Endometrium (tissue), 2 donors: ENCODE measurements around the gene ZNF423.
"Not testable (repeated sequence)": the region's sequence is repeated elsewhere in the genome, so short reads cannot be mapped to it uniquely, and the experiment has no call there.

Experiments used
- FAIRE-seq: peaks from 2 replicates; lab custom pipeline; 2012; peaks lifted over from hg19 to GRCh38; lab: Jason Lieb, UNC
- donor health status: control.
- donor health status: control.

Gene ZNF423

DNA sequence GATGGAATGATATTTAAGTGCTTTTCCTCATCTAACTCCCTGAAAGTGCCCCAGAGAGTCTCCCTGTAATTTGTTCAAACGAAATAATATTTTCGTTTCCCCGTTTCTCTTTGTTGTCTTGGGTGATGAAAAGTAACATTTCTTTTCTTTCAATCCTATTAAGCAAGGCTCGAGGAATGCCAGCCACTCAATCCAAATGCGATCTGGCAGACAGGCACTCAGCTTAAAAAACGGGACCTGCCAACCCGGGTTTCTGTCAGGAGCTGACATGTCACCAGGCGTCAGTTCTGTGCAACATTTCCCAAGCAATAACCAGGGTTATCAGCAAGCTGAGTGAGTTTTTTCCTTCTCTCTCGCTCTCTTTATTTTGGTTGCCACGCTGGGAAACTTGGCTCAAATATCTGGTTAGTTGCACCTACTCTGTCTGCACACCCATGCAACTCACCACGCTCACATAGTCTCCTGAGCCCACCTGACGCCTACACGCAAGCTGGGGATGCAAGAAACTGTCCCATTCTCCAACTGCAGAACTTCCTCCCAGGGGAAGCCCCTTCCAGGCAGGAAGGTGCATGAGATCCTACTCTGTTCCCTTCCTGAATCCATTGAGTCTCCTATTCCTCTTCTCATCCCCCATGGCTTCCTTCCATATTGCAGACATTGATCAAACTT, 274.1 kb downstream of the ZNF423 start:
- FAIRE-seq = no peak

DNA sequence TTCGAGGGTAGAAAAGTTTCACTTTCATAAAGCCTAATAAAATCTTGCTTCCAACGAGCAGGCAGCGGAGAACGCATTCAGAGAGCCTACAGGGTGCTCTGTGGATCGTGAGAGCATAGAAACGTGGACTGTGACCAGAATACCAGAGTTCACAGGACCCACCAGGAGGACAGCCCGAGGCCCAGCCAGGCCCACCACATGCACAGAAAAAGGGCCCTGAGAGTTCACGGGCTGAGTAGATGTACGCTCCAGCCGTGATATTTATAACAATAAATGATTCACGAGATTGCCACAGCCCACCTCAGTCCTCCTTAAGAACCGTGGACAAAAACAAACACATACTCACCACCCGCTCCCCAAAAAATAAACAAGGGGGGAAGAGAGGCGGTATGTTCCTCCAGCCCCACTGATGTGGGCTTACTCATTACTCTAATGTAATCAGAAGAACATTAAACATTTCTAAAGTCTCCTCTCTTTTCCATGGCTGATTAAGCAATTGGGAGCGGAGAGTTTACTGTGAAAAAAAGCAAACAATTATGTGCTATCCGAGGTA, 275.1 kb downstream of the ZNF423 start:
- FAIRE-seq = no peak

DNA sequence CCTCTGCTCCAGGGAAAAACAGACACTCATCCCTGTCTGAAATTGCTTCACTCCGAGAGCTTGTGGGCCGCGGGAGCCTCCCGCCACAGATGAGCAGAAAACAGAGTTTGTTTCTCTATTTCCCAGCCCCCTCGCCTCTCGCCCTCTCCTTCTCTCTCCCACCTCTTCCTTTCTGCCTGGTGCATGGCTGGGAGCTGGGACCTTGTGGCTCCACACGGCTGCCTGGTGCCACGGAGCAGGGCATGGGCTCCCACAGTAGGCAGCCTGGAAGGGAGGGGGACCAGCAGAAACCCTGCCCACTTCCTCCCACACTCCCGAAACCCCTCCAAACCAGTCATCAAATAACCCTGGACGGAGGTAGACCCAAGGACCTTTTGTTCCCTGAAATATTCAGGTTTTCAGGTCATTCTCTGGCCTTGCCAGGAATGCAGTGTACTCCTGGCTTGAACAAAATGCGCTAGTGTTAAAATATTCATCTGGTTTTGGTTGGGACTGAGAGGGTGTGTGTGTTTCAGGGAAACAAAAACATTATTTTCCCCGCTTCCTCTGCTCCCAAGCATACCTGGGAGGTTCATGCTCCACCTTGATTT, 277.4 kb downstream of the ZNF423 start:
- FAIRE-seq = no peak

DNA sequence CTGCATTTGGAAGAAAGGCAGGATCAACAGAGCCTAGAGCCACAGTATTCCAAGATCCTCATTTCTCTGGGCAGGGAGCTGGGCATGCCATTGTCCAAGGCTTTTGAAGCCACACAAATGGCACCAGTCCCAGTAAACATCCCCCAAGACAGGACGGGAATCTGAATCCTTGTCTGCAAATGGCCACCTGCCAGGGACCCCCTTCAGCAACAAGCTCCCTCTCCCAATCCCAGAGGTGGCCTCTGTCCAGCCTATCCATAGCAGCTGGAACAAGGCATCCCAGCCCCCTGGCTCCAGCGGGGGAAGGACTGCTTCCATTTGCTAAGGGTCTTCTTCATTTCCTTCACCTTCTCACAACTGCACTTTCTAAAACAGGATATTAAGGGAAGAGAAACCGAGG, 277.9 kb downstream of the ZNF423 start:
- FAIRE-seq = no peak

DNA sequence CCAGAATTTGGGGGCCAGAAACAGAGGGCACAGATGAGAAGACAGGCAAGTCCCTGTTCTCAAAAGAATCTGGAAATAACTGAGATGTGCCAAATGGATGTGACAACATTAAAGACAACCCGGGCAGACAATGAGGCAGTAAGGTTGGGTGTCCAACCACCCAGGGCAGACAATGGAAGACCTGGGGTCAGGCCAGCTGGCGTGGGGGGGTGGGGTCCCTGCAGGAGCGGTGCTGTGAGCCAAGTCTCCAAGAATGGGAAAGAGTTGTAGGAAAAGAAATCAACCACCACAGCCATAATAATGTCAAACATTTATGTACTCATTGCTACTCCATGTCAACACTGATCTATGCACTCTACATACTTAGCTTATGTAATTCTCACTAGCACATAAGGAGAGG, 279.0 kb downstream of the ZNF423 start:
- FAIRE-seq = no peak

DNA sequence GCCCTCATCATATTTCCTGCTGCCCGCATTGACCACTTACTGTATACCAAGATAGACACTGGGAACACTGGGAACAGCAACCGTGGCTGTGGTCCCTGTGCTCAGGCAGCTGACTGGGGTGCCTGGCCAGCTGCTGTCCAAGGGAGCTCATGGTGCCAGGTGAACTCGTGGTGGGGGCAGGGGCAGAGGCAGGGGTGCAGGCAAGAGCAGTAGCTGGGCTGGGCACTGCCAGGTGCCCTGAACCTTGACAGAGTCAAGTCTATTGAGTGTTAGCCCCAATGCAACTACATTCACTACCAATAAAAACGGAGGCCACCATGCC, 279.8 kb downstream of the ZNF423 start:
- FAIRE-seq = no peak

DNA sequence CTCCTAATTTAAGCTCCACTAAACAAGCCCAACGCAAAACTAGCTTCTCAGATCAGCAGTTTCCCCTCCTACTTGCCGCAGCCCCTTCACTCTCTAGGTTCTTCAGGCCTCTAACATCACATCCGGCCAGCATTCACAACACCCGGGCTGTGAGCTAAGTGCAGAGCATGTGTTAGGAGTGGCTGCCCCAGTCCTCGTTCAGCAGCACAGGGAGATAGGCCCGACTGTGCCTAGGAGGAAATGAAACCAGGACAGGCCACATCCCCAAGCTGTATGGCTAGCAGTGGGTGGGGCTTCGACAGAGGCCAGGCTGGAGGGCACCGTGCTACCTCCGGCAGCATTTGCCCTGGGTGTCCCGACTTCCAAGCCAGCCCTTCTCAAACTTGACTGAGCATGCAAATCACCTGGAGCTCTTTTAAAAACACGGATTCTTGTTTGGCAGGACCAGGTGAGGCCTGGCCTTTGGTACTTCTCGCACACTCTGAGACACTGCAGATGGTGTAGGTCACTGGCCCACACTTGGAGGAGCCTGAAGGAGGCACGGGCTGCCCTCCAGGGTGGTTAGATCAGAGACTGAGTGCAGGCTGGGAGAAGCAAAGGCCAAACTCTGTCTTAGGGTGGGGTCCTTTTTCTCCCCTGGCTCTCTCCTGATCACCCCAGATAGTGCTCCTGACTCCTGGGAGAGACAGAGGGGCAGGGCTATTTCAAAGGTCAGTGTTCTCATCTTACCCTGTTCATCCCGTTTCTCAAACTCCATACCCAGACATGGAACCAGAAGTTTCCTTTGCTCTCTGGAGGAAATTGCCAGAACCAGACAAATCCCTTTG, 280.4 kb downstream of the ZNF423 start:
- no peak for FAIRE-seq

DNA sequence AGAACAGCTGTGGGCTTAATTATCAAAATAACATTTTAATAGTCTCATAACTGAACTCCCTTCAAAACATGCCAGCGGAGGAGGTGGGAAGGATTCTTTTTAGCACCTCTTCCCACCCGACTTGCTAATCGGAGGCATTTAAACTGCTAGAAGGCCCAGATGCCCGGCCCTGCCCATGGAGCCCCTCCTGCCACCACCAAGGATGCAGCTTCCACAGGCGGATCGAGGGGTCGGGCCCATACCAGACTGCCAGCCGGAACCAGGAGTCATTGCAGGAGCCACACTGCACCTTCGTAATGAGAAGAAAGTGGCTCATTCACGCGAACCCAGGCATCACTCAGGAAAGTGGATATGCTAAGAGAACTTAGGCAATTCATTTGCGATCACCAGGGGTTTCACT, 281.1 kb downstream of the ZNF423 start:
- FAIRE-seq = no peak

DNA sequence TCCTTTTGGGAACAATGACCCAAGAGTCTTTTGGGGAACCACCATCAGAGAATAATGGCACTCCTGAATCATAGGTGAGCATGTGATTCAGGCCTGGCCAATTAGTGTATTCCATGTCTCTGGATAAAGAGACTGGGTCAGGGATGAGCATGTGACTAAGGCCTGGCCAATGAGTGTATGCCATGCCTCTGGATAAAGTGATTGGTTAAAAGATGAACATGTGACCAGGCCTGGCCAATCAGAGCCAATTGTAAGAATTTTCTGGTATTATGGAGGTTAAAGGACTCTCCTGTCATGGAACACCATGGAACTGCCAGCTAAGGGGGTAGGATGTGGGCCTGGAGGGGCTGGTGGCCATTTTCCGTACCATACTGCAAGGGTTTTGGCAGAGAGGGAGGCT, 288.0 kb downstream of the ZNF423 start:
- FAIRE-seq = no peak

DNA sequence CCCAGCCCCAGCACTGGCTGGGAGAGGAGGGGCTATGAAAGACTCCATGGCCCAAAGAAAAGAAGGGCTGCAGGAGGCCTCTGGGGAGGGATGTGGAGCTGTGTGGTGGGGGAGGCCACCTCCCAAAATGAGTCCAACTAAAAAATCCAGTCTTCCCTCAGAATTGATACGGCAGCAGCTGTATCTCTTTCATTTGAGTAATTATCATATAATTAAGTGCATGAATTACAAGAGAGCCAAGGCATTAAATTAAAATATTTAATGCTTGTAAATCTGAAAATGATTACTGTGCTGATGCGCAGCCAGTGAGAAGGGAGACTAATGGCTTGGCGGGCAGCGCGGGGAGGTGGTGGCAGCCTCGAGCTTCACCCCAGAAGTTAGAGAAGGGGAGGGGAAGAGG, 289.5 kb downstream of the ZNF423 start:
- no peak for FAIRE-seq

DNA sequence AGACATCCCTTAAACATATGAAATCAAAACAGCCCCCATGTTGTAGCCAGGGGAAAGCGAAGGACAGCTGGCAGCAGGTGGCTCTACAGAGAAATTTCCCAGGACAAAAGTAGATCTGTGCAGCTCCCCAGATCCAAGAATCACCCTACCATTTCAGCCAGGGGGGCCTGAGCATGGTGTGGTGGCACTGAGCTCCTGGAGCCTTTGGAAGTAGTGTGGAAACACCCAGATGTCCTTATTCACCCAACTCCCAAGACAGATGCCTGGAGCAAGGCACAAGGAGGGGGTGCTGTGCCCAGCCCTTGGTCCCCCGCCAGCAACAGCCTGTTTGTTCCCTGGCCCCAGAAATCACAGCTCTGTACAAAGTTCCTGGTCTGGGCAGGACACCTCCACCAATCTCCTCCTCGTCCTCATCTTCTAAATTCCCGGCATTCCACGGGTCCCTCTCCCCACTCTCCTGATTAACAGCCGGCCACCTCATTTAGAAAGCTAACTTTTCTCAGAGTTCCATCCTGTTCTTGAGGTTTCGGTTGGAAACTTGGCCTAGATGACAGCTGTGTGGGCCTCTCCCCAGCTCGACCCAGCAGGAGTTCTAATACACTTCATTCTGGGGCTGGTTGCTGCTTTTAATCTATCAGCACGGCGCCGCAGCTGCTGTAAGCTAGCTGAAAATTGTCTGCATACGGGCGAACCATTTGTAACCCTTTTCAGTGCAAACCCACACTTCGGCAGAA, 291.2 kb downstream of the ZNF423 start:
- no peak for FAIRE-seq

DNA sequence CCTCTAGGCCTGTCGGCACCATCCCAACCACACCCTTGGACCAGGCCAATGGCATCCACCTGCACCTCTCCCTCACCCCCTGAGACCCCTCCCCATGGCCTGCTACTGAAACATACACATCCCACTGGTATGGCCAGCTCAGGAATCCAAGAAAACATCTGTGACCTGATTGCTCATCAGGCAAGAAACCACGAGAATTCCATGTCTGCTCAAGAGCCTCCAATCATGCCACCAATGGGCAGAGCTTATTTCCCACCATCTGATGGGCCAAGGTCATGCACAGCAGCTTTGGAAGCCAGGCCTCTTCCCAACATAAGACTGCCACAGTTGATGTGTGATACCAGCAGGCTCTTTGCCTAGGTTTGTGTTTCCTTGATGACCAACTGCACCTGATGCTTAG, 292.2 kb downstream of the ZNF423 start:
- FAIRE-seq = no peak

DNA sequence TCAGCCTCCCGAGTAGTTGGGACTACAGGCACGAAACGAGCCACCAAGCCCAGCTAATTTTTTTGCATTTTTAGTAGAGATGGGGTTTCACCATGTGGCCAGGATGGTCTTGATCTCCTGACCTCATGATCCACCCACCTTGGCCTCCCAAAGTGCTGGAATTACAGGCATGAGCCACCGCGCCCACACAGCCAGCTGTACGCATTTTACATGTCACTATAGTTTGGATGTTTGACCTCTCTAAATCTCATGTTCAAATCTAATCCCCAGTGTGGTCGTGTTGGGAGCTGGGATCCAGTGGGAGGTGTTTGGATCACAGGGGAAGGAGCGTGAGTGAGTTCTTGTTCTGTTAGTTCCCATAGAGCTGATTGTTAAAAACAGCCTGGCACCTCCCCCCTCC, 293.0 kb downstream of the ZNF423 start:
- FAIRE-seq = not testable (repeated sequence)

DNA sequence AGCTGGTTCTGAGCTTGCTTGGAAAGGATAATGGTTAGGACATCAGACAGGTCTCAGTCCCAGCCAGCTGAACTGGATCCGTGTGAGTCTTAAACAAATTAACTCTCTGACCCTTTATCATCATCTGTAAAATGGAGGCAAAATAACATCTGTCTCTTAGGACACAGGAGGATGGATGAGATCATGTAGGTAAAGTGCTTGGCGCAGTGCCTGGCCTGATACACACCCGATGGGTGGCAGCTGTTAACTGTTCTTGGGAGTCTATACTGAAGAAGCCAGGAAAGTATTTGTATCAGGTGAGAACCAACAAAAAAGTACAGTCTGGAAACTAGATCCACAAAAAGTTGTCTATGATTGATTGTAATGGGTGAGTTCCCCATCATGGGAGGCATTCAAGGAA, 293.7 kb downstream of the ZNF423 start:
- no peak for FAIRE-seq

DNA sequence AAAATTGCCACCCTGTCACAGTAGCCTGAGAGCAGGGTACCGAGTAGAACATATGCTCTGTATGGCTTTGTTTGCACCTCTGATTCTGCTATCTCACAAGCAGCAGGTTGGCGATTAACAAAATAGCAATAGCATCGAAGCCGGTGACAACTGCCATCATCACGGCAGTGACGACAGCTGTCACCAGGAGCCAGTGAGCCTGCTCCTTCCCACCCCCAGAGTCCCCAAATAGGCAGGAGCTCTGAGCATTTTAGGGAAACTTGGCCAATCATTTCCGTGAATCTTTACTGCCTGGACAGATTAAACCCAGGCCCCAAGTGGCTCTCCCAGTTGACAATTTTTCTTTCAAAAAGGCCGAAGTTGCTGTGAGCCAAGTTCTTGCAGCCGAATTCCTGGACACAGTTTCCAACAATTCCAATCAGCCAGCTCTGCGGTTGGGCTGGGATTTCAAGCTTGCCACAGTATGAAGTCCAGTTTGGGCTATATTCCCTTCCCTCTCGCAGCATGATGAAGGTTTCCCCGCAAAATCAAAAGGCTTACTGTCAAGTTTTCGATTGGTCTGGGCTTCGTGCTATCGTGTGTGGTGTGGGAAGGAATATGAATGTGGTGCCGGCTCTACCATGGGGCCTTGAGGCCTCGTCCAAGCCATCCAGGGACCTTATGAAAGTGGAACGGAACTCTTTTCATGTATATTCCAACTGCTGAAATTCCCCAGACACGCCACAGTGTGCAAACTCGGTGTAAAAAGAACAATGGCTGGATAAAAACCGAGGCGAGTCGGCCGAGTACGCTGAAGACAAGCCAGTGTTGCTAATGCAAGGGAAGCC, 295.7 kb downstream of the ZNF423 start:
- FAIRE-seq = no peak

DNA sequence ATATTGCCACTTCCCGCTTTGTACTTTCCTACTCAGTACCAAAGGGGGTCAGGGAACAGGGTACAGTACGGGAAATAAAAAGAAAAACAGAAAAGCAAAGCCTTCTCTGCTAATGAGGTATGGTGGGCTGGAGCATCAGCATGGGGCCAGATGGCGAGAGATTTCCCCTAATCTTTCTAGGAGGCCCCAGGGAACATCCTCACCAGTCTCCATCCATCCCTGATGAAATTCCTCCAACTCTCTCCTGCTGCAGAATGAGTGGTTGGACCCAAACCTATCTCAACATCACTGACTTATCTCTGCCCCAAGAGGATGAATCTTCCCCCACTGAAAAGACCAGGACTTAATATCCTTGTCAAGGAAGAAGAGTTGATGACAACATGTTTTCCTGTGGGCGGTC, 296.7 kb downstream of the ZNF423 start:
- no peak for FAIRE-seq

DNA sequence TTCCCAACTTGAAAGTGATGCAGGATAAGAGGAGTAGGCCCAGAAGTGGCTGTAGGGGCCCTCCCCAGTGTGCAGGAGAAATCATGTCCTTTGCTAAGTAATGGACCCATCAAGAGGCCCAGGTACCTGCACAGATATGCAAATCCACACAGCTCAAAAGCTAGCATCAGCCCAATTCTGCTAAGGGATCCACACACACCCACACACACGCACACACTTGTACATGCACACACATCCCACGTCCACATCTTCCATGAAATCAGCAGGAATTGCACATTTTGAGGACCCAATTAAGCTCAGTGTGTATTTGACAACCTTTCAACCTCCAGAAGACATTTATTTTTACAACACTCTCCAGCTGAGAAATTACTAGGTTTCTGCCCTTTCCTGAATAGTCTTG, 297.5 kb downstream of the ZNF423 start:
- FAIRE-seq = no peak

DNA sequence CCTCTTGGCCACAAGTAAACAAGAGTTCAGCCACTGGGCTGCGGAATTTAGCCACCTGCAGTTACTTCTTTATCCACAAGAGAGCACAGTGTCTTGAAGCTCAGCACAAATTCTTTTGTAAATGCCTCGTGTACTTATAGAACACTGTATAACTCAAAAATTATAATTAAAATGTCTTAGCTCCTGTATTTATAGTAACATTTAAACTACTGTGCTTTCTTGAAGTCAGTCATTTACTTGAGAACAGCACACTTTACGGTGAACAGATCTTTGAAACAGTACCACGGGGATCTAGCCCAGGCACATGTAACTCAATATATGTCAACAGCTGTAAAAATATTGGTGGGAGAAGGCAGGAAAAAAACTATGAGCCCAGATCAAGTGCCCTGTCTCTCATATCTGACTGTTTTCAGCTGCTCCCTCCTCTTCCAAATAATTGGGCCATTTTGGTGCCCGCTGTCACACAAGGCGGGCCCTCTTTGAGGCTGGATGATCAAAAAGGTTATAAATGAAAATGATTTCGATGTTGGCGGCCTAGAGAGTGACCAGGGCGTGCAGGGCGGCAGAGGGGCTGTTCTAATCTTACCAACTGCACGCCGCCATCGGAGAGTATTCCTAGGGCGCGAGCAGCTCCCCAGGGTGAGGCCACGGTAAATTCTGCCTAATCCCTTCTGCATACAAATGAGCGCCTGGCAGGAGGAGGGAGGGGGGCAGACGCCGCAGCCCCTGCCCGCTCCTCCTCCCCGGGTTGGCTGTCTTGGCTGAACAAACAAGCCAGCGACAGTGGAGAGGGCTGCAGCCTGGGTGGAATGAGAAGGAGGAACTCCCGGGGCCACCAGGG, 299.1 kb downstream of the ZNF423 start:
- no peak for FAIRE-seq

DNA sequence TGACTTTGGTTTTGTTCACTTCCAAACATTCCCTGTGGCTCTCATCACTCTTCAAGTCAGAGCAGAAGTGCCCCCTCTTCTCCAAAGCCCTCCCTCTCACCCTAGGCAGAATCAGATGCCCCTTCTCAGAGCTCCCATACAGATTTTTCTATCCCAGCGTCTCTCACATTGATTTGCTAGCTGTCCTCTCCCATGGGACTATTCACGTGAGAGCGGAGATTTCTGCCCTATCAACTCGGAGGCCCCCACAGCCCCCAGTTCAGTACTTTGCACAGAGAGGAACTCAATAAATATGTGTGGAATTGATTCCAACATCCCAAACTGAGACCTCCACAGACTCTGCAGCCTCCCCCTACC, 299.7 kb downstream of the ZNF423 start:
- FAIRE-seq = no peak

DNA sequence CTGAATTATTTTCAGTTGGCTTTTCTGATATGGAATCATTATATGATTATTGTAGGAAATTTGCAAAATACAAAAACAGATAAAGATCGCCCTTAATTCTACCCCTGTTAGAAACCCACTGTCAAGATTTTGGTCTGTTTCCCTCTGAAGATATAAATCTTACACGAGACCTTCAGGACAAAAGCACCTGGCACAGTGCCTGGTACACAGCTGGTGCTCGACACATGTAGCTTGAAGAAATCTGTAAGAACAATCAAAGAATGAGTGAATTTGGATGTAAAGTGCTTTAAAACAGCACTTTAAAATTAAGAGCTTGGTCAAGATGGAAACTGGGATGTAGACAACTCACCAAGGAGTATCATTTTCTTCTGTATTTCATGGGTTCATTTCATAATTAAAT, 301.2 kb downstream of the ZNF423 start:
- FAIRE-seq = no peak
